H1 (cell line): ENCODE data around the gene FAM120A. TPM values are rescaled to one million over a fixed set of nuclear protein-coding genes. Genes with fewer than 3 reads are reported as not detected.

Experiments
- BRCA1 ChIP-seq: IDR thresholded peaks from 2 replicates; pipeline ENCODE4 v1.6.1; 2012; ENCODE audit warnings: low read depth, low read length, improper control_type of control experiment
- polyA plus RNA-seq, 7 experiments: library from polyadenylated mRNA; depleted of rRNA in 3 of 7; stranded (reverse) in 5 of 7; unstranded in 2 of 7; fragments of >200 nt in 5 of 7; fragments of 200-250 nt in 2 of 7; gene quantifications; 1 replicate in 5 of 7; 2 replicates in 1 of 7; 4 replicates in 1 of 7; pipeline versions ENCODE4 v1.2.1 to v1.2.3, GENCODE V29; 2011 to 2013; ENCODE audit warnings: missing spikeins in 2 of 7, mixed read lengths in 2 of 7
- total RNA-seq: library from RNA; stranded (reverse); fragmentation: NEBNext Ultra II Directional; extraction: Animal tissue kit (Norgen Biotek cat#: 25700); gene quantifications from 2 replicates; pipeline ENCODE4 v1.2.1, GENCODE V29; 2021
- TF ChIP-seq, protein P1 (sequence below), 3 experiments: IDR thresholded peaks; 1 replicate in 2 of 3; 2 replicates in 1 of 3; pipeline versions ENCODE4 v1.5.1 to v1.6.1; 2011; ENCODE audit warnings: low read length in 3 of 3, mild to moderate bottlenecking in 3 of 3, inconsistent platforms in 2 of 3, low read depth in 1 of 3, moderate library complexity in 1 of 3; ENCODE audit not compliant: insufficient read depth in 1 of 3; ENCODE audit errors: control extremely low read depth in 1 of 3

The FAM120A gene
- total and polyA plus RNA-seq, 2 of the 8 experiments (the other 6 are each of a cell fraction or from before 2014, with no cell fraction given): 24.9 to 54.7 TPM

GRCh38 chr9:93585259-93585658, 133.8 kb downstream of the FAM120A start (continued):
- TF ChIP-seq, protein P1, sequence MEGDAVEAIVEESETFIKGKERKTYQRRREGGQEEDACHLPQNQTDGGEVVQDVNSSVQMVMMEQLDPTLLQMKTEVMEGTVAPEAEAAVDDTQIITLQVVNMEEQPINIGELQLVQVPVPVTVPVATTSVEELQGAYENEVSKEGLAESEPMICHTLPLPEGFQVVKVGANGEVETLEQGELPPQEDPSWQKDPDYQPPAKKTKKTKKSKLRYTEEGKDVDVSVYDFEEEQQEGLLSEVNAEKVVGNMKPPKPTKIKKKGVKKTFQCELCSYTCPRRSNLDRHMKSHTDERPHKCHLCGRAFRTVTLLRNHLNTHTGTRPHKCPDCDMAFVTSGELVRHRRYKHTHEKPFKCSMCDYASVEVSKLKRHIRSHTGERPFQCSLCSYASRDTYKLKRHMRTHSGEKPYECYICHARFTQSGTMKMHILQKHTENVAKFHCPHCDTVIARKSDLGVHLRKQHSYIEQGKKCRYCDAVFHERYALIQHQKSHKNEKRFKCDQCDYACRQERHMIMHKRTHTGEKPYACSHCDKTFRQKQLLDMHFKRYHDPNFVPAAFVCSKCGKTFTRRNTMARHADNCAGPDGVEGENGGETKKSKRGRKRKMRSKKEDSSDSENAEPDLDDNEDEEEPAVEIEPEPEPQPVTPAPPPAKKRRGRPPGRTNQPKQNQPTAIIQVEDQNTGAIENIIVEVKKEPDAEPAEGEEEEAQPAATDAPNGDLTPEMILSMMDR (IDR thresholded peaks at IDR 0.05; ENCODE audit: control extremely low read depth in 1 of 3, insufficient read depth in 1 of 3, low read depth in 1 of 3, low read length in 3 of 3): no peak
- TF ChIP-seq BRCA1: no peak
